Stimulated activated CD4-positive, alpha-beta T cell treated with anti-CD3 and anti-CD28 coated beads, Interleukin-4, amount 100 ng/mL, for 4 hours (primary cell): ENCODE results near the gene CES1.
"Not testable (repeated sequence)": the region's sequence is repeated elsewhere in the genome, so short reads cannot be mapped to it uniquely, and the experiment has no call there.

ENCODE experiments used
- DNase-seq, 2 experiments: peaks; one replicate each; pipeline ENCODE4 v3.0.0-alpha.2; 2020

CES1 gene

DNA sequence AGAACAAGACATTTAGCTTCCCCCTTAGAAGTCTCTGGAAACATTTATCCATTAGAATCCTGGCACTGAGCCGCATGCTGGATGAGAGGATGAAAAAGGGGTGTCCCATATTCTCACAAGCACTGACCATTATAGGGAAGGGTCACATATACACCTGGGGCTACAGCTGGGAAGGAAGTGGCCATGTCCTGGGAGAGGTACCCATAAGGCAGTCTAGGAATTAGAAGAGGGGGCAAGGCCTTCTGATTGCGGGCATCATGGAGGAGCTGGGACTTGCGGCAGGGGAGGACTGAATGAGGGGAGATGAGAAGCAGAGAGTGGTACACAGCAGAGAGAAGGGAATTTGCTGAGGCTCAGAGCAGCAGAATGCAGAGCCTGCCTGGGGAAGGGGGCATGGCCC is 3.7 kb downstream of the CES1 start:
- DNase-seq, result not testable (repeated sequence)

DNA sequence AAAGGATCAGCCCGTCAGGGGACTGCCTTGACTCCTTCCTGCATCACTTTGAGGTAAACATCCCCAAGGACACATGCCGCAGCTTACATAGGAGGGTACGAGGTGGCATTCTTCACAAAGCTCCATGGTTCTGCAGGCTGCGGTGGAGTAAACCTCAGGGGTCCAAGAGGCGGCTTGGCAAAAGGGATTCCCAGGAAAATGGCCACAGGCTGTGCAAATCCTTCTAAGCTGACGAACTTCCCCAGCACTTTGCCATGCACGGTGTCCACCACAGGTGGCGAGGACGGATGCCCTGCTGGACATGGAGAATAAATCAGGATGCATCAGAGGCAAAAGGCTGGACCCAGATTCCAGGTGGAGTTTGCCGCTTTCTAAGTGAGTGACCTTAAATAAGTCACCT is 4.2 kb downstream of the CES1 start:
- DNase-seq, result no peak

DNA sequence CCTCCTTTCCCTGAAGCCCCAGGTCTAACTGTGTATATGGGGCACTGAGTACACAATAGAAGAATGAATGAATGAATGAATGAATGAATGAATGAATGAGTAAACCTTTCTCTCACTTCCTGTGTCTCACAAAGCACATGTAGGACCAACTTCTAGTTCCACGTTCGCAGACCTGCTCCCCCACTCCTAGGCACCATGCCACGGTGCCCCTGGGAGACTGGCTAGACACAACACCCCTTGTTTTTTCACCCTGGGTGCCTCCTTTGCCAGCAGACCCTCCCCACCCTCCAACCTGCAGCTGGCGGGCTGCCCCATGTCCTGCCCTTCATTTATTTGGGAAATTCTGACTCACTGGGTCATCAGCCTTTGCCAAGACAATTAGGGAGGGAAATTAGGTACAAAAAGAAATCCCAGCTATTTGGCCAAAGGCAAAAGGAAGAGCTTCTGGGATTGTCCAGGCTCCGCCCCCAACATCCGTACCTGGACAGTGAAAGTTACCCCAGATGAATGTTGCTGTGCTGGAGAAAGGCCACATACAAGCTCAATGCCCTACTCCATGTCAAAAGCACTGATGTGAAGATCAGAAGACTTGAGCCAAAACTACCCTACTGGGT is 7.7 kb downstream of the CES1 start:
- no peak for DNase-seq

DNA sequence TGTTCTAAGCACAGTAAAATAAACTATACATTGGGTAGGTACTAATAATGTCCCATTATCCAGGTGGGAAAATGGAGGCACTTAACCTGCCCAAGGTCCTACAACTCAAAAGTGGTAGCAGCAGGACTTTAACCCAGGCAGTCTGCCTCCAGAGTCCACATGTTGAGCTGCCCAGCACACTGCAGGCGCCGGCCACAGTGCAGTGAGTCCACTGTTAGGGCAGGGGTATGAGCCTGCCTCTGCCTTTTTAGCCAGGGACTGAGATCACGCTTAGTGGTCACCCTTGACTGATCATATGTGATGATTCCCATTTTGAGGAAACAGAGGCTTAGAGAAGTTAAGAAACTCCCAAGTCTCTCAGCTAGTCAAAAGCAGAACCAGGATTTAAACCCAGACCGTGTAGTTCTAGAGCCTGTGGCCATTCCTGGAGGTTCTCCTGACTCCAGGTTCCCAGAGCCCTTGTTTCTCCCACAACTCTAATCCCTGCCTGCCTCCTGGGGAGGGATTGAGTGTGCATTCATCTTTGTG is 8.4 kb downstream of the CES1 start:
- no peak for DNase-seq

DNA sequence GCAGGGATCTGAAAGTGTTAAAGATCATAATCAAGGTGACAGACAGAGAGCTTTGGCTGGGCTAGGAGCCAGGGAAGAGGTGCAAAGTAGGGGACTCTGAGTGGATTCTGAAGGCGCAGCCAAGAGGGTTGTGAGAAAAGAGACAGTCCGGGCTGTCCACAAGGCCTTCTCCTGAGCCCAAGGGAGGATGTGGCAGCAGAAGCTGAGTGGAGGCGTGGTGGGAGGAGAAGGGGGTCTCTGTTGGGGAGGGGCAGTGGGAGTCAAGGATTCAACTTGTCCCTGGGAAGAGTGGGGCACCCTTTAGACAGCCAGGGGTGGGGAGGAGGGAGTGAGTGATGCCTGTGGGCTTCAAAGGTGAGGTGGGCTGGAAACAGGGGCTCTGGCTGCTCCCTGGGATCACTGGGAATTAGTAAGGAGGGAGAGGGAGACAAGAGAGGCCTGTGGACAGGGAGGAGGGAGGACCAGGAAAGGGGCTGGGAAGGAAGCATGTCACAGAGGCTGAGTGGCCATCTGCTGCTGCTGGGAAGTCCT is 10.6 kb downstream of the CES1 start:
- DNase-seq, result no peak

DNA sequence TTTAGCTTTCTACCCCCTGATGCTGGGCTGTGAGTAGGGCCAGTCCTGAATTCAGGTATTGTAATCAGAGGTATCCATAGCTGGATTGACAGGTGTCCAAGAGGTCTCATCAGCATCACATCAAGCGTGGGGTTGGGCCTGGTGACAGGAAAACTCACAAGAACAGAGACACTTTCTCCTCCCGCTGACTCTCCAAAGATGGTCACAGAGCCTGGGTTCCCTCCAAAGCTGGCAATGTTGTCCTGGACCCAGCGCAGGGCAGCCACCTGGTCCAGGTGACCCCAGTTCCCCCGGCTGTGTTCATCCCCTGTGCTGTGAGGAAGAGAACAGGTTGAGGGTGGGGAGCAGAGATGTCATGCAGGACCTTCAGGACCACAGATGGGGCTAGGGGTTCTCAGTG is 11.7 kb downstream of the CES1 start:
- no peak for DNase-seq

DNA sequence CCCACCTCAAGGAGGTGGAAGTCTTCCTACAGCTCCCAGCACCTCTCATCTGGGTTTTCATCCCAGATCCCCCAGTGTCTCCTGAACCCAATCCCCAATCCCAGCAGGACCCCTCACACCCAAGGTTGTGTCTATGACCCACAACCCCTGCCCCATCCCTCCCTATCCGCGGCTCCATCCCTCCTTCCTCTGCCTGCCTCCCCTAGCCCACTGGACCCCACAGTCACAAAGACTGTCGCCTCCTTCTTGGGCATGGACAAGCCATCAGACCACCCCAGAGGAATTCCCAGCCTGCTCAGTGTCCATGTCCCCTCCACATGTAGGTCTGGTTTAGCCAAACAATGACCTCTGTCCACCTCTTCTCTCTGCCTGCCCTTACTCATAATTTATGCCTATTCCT is 12.3 kb downstream of the CES1 start:
- DNase-seq, result no peak

DNA sequence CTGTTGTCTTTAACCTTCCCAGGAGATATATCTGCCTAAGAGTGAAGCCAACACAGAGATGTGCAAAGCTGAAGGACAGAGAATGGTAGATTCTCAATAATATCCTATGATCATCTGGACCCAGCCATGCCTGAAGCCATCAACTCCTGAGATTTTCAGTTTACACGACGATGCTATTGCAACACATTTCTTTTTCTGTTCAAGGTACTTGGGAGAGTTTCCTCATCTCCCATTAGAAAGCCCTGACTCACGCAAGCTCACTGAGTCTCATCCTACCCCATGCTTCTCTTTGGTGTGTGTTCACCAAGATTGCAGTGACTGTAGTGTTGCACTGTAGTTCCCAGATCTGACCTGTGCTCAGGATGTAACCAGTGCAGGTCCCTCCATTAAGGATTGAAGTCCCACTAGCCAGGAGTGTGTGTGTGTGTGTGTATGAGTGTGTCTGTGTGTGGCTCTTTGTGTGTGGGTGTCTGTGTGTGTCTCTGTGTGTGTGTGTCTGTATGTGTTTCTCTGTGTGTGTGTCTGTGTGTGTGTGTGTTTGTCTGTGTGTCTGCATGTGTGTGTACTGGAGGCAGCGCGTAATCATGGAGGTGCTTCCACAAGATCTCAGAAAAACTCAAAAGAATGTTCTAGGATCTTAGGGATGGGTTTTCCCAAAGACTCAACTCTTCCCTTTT is 15.5 kb downstream of the CES1 start:
- DNase-seq, result no peak

DNA sequence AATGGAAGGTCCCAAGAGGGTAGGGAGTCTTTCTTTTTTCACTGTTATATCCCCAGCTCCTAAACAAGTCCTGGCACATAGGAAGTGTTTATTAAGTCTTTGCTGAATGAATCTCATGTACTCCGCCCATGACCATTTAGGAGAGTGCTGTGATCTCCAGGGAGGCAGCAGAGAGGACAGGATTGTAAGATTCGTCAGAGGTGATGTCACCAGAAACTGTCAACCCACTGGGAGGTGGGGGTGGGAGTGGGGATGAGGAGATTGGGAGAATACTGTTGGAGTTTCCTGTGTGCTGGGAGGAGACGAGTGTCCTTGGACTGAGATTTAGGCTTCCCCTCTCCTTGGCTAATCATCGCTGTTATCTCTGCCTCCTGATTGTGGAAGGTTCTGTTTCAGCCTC is 16.7 kb downstream of the CES1 start:
- DNase-seq, result not testable (repeated sequence)

DNA sequence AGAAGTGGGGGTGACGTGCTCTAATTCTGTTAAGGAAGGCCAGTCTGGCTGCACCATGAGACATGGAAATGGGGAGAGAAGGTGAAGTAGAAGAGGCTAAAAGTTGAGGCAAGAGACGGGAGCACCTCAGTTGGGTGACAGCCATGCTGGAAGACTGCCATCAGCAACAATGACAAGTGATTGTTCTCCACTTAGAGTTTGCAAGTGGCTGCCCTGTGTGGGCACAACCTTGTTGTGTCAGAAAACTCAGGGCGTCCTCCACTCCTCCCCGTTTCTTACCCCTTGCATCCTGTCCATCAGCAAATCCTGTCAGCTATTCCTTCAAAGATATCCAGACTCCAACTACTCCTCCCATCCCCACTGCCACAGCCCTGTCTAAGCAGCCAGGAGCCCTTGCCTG is 17.6 kb downstream of the CES1 start:
- DNase-seq, result no peak

DNA sequence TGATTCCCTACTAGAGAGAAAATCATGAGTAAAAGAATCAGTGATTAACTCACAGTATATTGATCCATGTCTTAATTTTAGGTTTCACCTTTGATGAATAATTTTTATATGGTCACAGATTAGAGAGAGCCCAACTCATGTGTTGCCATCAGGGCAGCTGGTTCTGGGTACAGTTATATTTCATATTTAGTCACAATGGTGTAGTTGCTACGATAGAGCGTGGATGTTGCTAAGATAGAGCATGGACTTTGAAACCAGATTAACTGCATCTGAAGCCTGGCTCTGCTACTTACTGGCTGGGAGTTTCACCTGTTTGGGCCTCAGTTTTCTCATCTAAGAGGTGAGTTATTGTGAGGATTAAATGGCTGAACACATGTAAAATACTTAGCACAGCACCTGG is 18.7 kb downstream of the CES1 start:
- DNase-seq, result not testable (repeated sequence)

DNA sequence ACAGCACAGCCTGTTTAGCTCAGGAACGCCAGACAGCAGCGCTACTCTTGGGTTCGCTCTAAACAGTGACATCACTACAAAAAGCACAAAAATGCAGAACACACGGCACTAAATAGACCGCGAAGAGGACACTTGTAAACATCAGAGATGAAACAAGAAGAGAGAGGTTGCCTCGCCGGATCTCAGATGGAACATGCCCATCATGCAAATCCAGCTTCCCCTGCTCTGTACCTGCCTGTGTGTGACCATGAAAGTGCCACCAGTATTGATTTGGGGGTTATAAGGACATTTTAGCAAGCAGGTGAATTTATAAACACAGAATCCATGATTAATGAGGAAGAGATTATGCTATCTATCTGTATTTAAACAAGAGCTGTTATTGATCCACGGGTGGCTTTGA is 19.2 kb downstream of the CES1 start:
- not testable (repeated sequence) for DNase-seq

DNA sequence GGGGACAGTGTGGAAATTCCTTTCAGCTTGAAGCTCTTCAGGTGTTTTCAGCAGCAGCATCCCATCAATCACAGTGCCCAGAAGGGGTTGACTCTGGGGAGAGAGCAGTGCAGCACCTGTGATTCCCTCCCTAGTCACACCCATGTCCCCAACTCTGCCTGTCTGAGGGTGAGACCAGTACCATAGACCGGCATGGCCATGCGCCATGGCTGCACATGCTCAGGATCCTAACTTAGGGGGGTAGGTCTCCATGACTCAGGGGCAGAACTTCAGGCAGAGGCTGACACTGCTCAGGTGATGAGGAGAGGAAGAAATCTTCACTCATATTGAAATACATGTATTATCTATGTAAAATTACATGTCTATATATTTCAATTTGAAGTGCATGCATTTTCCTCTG is 19.9 kb downstream of the CES1 start:
- no peak for DNase-seq

DNA sequence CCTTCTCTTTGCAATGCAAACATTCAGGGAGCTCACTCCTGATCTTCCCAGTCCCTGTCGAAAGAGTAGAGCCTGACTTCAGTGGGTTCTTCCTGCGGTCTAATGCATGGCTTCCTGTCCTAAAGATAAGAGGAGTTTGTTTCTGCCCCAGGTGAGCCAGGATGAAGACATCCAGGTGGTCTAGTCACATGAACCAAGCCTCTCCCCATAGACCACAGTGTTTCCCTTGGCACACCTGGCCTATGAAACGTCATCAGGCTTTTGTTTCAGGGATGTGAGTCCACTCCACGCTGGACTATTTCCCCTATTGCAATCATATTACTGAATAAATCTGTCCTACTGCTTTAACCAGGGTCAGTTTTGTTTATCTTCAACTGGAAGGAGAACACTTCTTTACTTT is 21.1 kb downstream of the CES1 start:
- DNase-seq, result no peak

DNA sequence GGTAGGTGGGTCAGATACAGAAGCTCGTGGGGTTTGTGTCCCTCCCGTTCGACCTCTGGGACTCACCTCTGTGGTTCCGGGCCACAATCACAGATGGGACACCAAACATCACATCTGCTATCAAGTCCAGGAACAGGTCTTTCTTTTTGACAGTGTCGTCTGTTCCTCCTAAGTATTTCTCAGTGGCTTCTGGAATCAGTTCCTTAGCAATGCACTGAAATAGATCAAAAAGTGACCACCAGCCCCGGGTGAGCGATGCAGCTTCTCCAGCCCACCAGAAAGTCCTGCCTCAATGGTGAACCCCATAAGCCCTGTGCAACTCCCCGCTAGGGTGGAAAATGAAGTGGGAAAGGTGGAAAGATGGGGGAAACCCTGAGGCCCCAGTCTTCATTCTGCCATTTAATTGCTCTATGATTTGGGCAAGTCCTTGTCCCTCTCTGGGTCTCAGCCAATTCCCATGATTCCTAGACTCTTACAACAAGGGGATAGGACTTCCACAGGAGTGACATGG is 22.4 kb downstream of the CES1 start:
- no peak for DNase-seq

DNA sequence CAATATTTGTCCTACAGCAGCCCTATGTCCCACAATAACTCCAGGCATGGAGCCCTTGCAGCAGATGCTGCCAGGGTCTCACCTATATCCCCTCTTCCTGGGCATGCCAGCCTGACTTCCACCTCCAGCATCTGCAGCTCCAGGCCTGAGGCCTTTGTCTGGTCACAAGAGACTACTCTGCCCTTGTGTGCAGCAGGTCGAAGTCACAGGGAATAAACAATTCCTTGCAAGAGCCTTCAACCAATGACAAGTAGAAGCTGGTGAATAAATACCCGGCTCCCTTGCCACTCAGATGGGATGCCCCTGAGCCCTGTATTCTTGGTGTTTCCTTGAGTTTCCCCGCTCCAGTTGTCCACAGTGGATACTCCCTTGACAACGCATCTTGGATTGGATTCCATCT is 23.0 kb downstream of the CES1 start:
- DNase-seq, result no peak

DNA sequence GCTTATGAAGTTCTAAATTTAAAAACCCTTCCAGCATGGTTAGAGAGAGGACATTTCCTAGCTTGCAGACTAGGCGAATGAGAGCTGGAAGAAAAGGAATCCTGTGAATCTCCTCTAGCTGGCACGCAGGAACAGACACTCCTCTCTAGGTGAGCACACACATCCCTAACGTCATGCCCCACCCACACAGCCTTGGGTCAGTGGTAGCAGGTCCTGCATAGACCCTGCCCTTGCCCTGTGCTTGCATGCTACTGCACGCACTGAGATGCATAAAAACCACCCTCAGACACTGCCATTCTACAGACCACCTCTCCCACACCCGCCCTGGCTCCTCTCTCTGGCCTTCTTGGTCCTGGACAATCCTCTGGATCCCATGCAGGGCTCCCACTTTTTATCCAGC is 23.5 kb downstream of the CES1 start:
- no peak for DNase-seq

DNA sequence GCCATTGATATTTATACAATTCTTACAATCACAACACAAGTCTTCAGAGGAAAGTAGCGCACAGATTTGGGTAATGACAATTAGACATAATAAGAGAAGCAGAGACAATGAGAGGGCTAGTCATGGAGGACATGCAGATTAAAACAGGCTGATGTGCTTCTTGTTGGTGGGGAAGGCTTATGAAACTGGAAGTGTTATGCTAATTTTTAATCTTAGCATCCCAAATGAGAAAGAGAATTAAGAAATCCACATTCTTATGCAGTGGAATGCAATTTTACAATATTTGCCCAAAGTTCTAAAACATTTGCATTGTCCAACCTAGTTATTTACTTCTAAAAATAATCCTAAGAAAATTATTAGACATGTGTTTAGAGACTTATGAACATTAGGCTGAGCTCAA is 24.6 kb downstream of the CES1 start:
- not testable (repeated sequence) for DNase-seq

DNA sequence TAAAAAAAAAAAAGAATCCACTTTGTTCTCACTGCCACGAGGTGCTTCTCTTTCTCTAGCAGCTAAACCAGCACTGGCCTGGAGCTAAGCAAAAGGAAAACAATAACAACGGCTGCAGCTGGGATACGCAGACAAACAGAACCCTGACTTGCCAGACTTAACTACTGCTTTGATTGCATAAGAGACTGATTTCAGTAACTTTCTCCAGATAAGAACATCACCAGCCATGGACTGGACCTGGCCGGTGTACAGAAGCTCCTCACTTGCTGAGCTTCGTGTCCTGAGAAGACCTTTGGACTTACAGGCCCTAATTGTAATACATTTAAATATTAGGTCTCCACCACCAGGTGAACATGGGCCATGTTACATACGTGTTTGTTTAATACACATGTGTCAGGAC is 27.8 kb downstream of the CES1 start:
- DNase-seq, result not testable (repeated sequence)

DNA sequence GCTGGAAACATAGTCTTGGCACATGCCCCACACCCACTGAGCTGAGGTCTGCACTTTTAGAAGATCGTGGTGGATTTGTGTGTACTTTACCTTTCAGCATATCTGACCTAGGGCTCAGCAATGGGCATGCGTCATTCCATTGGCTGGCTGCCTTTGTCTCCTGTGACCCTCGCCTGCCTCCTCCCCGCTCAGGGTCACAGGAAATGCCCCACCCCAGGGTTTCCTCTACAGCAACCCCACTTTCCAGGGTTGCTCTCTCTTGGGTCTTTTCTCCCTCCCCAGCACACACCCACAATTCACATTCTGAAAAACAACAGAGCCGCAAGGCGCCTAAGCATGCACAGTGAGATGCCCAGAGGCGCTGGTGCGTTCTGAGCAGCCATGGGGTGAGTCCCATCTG is 29.2 kb downstream of the CES1 start:
- DNase-seq, result not testable (repeated sequence)

DNA sequence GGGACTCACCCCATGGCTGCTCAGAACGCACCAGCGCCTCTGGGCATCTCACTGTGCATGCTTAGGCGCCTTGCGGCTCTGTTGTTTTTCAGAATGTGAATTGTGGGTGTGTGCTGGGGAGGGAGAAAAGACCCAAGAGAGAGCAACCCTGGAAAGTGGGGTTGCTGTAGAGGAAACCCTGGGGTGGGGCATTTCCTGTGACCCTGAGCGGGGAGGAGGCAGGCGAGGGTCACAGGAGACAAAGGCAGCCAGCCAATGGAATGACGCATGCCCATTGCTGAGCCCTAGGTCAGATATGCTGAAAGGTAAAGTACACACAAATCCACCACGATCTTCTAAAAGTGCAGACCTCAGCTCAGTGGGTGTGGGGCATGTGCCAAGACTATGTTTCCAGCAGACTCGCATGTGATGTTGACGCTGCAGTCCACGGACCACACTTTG is 39.9 kb downstream of the CES1 start:
- not testable (repeated sequence) for DNase-seq

DNA sequence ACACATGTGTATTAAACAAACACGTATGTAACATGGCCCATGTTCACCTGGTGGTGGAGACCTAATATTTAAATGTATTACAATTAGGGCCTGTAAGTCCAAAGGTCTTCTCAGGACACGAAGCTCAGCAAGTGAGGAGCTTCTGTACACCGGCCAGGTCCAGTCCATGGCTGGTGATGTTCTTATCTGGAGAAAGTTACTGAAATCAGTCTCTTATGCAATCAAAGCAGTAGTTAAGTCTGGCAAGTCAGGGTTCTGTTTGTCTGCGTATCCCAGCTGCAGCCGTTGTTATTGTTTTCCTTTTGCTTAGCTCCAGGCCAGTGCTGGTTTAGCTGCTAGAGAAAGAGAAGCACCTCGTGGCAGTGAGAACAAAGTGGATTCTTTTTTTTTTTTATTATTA is 41.4 kb downstream of the CES1 start:
- not testable (repeated sequence) for DNase-seq

DNA sequence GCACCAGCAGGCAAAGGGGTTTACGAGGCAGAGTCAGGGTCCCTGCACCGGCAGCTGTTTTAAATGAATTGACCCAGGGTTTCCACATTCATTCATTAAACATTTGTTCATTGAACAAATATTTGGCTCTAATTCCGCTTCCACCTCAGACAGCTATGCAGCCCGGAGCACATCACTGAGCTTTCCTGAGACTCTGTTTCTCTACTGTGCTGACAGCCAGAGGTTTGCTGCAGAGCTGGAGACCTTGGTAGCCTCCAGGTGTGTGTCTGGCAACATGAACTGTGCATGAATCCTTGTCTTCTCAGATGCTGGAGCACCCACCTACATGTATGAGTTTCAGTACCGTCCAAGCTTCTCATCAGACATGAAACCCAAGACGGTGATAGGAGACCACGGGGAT is 42.7 kb downstream of the CES1 start:
- DNase-seq, result not testable (repeated sequence)

DNA sequence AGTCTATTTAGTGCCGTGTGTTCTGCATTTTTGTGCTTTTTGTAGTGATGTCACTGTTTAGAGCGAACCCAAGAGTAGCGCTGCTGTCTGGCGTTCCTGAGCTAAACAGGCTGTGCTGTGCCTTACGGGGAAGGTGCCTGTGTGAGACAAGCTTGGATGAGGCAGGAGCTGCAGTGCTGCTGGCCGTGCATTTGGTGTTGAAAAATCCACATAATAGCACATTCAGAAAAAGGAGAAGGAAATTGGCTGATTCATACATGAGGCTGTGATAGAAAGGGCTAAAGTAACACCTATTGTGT is 50.2 kb downstream of the CES1 start:
- DNase-seq, result not testable (repeated sequence)
